OCI-LY7 (cell line): ENCODE data around the gene ZNF439. TPM values are rescaled to one million over a fixed set of nuclear protein-coding genes. Genes with fewer than 3 reads are reported as not detected.
A peak's percentile ranks its signal among the peaks of the same experiment; 100 is the strongest.

Source experiments
- BruUV-seq: library from RNA; stranded (reverse); fragments of 400-500 nt; replicated peaks from 2 replicates; lab custom pipeline; 2021; lab: Mats Ljungman, UMichigan
- CTCF ChIA-PET: fragments of 300-600 bp; sonication (Branson Sonifier 250); formaldehyde crosslinking; loops from one replicate; lab custom pipeline; 2022; ENCODE audit warnings: antibody characterized with exemption; ENCODE audit not compliant: unreplicated experiment; lab: Charles Lee
- POLR2A ChIA-PET: fragments of 300-600 bp; sonication (Branson Sonifier 250); formaldehyde crosslinking; loops from one replicate; lab custom pipeline; 2022; ENCODE audit warnings: antibody characterized with exemption; lab: Charles Lee
- DNase-seq: peaks from one replicate; pipeline ENCODE4 v3.0.0-alpha.2; 2015; ENCODE audit warnings: low spot score
- H2AFZ ChIP-seq: fragments of 200-600 bp; sonication (generic), shearing (Covaris generic); 2 replicates; pipeline ENCODE4 v1.6.1; 2014; ENCODE audit warnings: mild to moderate bottlenecking, antibody characterized with exemption, low read length, moderate library complexity
- H3K27ac ChIP-seq: fragments of 200-600 bp; sonication (generic); 2 replicates; pipeline ENCODE4 v1.5.1; 2014; ENCODE audit warnings: mixed run types, low read depth, mild to moderate bottlenecking, moderate library complexity, low read length, inconsistent platforms; ENCODE audit not compliant: poor library complexity, severe bottlenecking
- H3K36me3 ChIP-seq: fragments of 200-600 bp; sonication (generic); 2 replicates; pipeline ENCODE4 v1.6.1; 2014; ENCODE audit warnings: mild to moderate bottlenecking, antibody characterized with exemption, low read length, moderate library complexity, mixed read lengths; ENCODE audit not compliant: insufficient read depth
- H3K4me1 ChIP-seq: fragments of 200-600 bp; sonication (generic); 2 replicates; pipeline ENCODE4 v1.5.1; 2014; ENCODE audit warnings: mild to moderate bottlenecking, low read length; ENCODE audit not compliant: insufficient read depth, poor library complexity, severe bottlenecking
- H3K4me2 ChIP-seq: fragments of 200-600 bp; sonication (generic); 2 replicates; pipeline ENCODE4 v1.6.1; 2014; ENCODE audit warnings: mild to moderate bottlenecking, low read length
- H3K4me3 ChIP-seq: fragments of 200-600 bp; sonication (generic); 2 replicates; pipeline ENCODE4 v1.5.1; 2014; ENCODE audit warnings: mild to moderate bottlenecking, low read depth, low read length; ENCODE audit not compliant: poor library complexity, severe bottlenecking
- H3K79me2 ChIP-seq: fragments of 200-600 bp; sonication (generic); 2 replicates; pipeline ENCODE4 v1.6.1; 2016; ENCODE audit warnings: low read depth, mild to moderate bottlenecking, low read length, moderate library complexity, mixed read lengths; ENCODE audit not compliant: insufficient read depth
- H3K9me2 ChIP-seq: fragments of 200-600 bp; sonication (generic); 2 replicates; pipeline ENCODE4 v1.6.1; 2016; ENCODE audit warnings: mild to moderate bottlenecking, low read length, mixed read lengths; ENCODE audit not compliant: insufficient read depth
- H3K9me3 ChIP-seq: fragments of 200-600 bp; sonication (generic); 2 replicates; pipeline ENCODE4 v1.6.1; 2014; ENCODE audit warnings: mild to moderate bottlenecking, mixed run types, low read length, mixed read lengths
- H4K20me1 ChIP-seq: fragments of 200-600 bp; sonication (generic); 2 replicates; pipeline ENCODE4 v1.6.1; 2014; ENCODE audit warnings: mild to moderate bottlenecking, antibody characterized with exemption, low read length, moderate library complexity, mixed read lengths; ENCODE audit not compliant: insufficient read depth
- EZH2phosphoT487 ChIP-seq: fragments of 200-600 bp; sonication (generic); IDR thresholded peaks from 2 replicates; pipeline ENCODE4 v1.6.1; 2018; ENCODE audit warnings: low read depth, borderline replicate concordance, mild to moderate bottlenecking, mixed run types, antibody characterized with exemption, low read length, moderate library complexity, mixed read lengths
- intact Hi-C: fragments of 100-400 bp; cut with micrococcal nuclease; formaldehyde crosslinking; loops from one replicate; pipeline ENCODE4 v1.10.0; 2022; ENCODE audit not compliant: unreplicated experiment
- total RNA-seq, 2 experiments: library from RNA; depleted of rRNA in 1 of 2; stranded (reverse); fragments of >200 nt in 1 of 2; shearing (Covaris generic) in 1 of 2; gene quantifications; 2 replicates each; pipeline ENCODE4 v1.2.3, GENCODE V29; 2014 to 2022
- TF ChIP-seq, protein P1 (sequence below): fragments of 200-600 bp; sonication (generic); conservative IDR thresholded peaks from 2 replicates; pipeline ENCODE4 v1.5.1; 2014; ENCODE audit warnings: mild to moderate bottlenecking, antibody characterized with exemption, low read length, moderate library complexity, mixed read lengths

Gene ZNF439
- total RNA-seq, 2 experiments from 2014 or later: 33.8 to 40.2 TPM

DNA sequence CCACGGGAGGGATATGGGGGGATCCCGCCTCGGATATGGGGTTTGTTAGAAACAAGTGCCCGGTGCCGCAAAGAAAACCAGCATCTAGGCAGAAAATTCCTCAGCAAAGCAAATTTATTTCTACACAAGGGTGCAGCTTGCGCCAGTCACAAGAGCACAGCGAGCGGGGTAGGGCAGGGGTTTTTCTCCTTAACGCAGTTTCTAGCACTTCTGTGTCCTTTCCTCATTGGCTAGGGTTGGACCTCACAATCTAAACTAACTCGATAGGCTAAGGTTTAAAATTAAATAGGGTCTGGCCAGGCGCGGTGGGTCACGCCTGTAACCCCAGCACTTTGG, 33.9 kb upstream of the ZNF439 start:
- no TSS peak for BruUV-seq
- TF ChIP-seq EZH2phosphoT487: no peak
- TF ChIP-seq, protein P1, sequence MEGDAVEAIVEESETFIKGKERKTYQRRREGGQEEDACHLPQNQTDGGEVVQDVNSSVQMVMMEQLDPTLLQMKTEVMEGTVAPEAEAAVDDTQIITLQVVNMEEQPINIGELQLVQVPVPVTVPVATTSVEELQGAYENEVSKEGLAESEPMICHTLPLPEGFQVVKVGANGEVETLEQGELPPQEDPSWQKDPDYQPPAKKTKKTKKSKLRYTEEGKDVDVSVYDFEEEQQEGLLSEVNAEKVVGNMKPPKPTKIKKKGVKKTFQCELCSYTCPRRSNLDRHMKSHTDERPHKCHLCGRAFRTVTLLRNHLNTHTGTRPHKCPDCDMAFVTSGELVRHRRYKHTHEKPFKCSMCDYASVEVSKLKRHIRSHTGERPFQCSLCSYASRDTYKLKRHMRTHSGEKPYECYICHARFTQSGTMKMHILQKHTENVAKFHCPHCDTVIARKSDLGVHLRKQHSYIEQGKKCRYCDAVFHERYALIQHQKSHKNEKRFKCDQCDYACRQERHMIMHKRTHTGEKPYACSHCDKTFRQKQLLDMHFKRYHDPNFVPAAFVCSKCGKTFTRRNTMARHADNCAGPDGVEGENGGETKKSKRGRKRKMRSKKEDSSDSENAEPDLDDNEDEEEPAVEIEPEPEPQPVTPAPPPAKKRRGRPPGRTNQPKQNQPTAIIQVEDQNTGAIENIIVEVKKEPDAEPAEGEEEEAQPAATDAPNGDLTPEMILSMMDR: no peak
- intact Hi-C loops: loop anchor here (1.0 kb wide), 1 partner anchor 16 kb away; the partner anchor contains the start of gene ZNF491
- no peak for DNase-seq
- POLR2A ChIA-PET: no interaction called here
- H3K4me2 ChIP-seq: peak overlapping the region; percentile 76
- H4K20me1 ChIP-seq: no peaks in the 10 kb centered on the region
- peaks cover 11% of the 10 kb centered on the region for H3K4me1 ChIP-seq
- H3K36me3 ChIP-seq: no peaks in the 10 kb centered on the region
- no peak overlapping the region for H3K27ac ChIP-seq
- CTCF ChIA-PET: interaction anchor here (0.5 kb wide), 1 partner anchor 252 kb away, joined by 5 read pairs; no protein-coding TSS in a partner anchor
- H3K4me3 ChIP-seq: peak overlapping the region; percentile 77
- H3K9me3 ChIP-seq: no peaks in the 10 kb centered on the region
- H3K79me2 ChIP-seq: no peaks in the 10 kb centered on the region
- H3K9me2 ChIP-seq: no peaks in the 10 kb centered on the region
- peak overlapping the region; percentile 93; the same call in 1 of the 2 replicates for H2AFZ ChIP-seq

DNA sequence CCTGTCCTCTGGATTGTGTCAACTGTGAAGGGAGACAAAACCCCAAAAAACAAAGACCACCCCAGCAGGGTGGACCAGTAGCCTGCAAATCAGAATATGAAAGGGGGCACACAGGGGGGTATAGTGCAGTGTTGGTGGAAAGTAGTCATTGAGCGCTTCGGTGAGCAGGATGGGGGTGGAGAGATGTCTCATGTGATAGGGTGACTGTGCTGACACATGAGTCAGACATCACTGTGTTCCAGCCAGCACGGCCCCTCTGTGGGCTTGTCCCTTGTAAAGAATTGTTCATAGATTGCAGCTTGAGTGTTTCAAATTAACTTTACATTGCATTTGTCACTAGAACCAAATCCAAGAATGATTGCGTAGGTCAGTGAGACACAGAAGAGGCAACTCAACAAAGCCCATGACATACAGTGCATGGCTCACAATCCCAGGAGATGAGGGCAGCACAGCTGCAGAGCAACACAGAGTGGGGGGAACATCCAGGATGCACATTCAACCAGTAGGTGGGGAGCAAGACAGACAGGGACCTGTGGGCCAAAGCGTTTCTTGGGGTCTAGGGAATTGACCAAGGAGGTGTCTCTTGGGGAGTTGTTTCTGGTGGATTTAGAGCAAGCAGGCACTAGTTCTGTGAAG, 26.9 kb upstream of the ZNF439 start:
- no peaks in the 10 kb centered on the region for H3K79me2 ChIP-seq
- H4K20me1 ChIP-seq: no peaks in the 10 kb centered on the region
- POLR2A ChIA-PET: no interaction called here
- no peak overlapping the region for H2AFZ ChIP-seq
- H3K4me3 ChIP-seq: no peak overlapping the region
- no peak overlapping the region for H3K4me2 ChIP-seq
- TF ChIP-seq EZH2phosphoT487: no peak
- TF ChIP-seq, protein P1: no peak
- CTCF ChIA-PET: no interaction called here
- H3K9me3 ChIP-seq: no peaks in the 10 kb centered on the region
- H3K36me3 ChIP-seq: no peaks in the 10 kb centered on the region
- intact Hi-C loops: no loop called here
- no TSS peak for BruUV-seq
- no peak overlapping the region for H3K27ac ChIP-seq
- DNase-seq: no peak
- no peaks in the 10 kb centered on the region for H3K9me2 ChIP-seq
- H3K4me1 ChIP-seq: no peaks in the 10 kb centered on the region
